HUES64 (cell line): ENCODE data around the gene NXN.
"Not testable (repeated sequence)": the region's sequence is repeated elsewhere in the genome, so short reads cannot be mapped to it uniquely, and the experiment has no call there.

Experiments
- H3K27ac ChIP-seq: 2 replicates; pipeline ENCODE4 v1.7.0; 2013; ENCODE audit warnings: low read depth, low read length, inconsistent platforms
- H3K27me3 ChIP-seq: 2 replicates; pipeline ENCODE4 v1.6.1; 2013; ENCODE audit warnings: mild to moderate bottlenecking, low read length; ENCODE audit not compliant: insufficient read depth
- H3K36me3 ChIP-seq: 2 replicates; pipeline ENCODE4 v1.6.1; 2013; ENCODE audit warnings: mild to moderate bottlenecking, low read length; ENCODE audit not compliant: insufficient read depth
- H3K4me1 ChIP-seq: 2 replicates; pipeline ENCODE4 v1.6.1; 2013; ENCODE audit warnings: mild to moderate bottlenecking, low read length, moderate library complexity; ENCODE audit not compliant: insufficient read depth
- H3K4me3 ChIP-seq: 2 replicates; pipeline ENCODE4 v1.5.1; 2013; ENCODE audit warnings: mild to moderate bottlenecking, low read length, moderate library complexity
- H3K9ac ChIP-seq: 2 replicates; pipeline ENCODE4 v1.6.1; 2013; ENCODE audit warnings: mild to moderate bottlenecking, low read depth, low read length
- H3K9me3 ChIP-seq: 2 replicates; pipeline ENCODE4 v1.6.1; 2013; ENCODE audit warnings: low read depth, low read length; ENCODE audit not compliant: insufficient read depth
- WGBS: fragments of 150-250, 120-280 bp; methylation state at CpG from one replicate; pipeline ENCODE4 v1.1.7; 2013; ENCODE audit warnings: missing lambda C conversion rate; 5-methylcytosine and 5-hydroxymethylcytosine counted together

Gene NXN

DNA sequence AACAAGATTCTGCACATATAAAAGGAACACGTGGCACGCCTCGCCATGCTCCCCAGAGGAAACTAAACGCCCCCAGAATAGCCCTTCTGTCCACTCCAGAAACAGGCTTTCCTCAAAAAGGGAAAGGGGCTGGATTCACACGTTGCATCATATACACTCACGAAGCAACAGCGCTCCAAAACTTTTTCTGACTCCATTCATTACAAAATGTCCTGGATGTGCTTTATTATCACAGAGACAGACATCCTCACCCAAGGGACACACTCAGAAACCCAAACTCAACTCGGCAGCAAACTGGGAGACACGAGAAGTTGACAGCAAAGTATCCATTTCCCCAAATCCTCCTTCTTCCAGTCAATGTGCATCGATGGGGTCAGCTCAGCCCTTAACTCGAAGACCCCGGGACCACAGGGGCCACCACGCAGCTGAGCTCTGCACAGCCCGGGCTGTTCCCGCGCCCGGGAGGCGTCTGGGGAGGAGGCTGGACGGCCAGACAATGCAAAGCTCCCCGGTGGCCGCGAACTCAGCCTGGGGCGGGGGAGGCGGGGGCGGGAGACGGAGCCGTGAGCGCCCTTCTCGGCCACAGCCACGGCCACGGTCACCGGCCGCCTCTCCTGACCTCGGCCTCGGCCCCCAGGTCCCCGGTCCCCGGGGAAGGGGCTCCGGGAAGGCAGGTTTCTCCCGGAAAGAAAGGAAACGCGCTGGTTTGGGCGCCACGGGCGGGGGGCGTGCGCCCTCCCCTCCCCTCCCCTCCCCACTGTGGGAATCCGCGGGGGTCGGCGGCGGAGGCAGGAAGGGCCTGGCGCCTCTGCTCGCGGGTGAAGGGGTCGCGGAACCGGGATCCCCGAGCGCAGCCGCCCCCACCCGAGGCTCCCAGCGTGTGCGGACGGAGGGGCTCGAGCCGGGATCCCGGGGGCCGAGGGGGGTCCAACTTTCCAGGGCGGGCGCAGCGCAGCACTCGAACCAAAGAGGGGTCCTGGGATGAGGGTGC is 1.2 kb downstream of the NXN start:
- Histone ChIP-seq H3K9me3 (no peaks in the 10 kb centered on the region), H3K4me1 (peaks cover 29% of the 10 kb centered on the region), H3K4me3 (peak overlapping the region; percentile 77), H3K9ac (peak overlapping the region; percentile 88), H3K36me3 (no peaks in the 10 kb centered on the region), H3K27ac (peak overlapping the region; percentile 81; the same call in 1 of the 2 replicates), H3K27me3 (no peaks in the 10 kb centered on the region)
- WGBS, result under 1% methylated on average over 65 of the region's 72 CpGs

GRCh38 chr17:977166-977565 is 2.4 kb downstream of the NXN start:
- Histone ChIP-seq H3K27ac (no peak overlapping the region), H3K9me3 (no peaks in the 10 kb centered on the region), H3K4me3 (peak overlapping the region; percentile 77), H3K4me1 (peaks cover 29% of the 10 kb centered on the region), H3K9ac (peak overlapping the region; percentile 88; the same call in 1 of the 2 replicates), H3K36me3 (no peaks in the 10 kb centered on the region), H3K27me3 (no peaks in the 10 kb centered on the region)
- 30% methylated on average over 6 of the region's 6 CpGs for WGBS

DNA sequence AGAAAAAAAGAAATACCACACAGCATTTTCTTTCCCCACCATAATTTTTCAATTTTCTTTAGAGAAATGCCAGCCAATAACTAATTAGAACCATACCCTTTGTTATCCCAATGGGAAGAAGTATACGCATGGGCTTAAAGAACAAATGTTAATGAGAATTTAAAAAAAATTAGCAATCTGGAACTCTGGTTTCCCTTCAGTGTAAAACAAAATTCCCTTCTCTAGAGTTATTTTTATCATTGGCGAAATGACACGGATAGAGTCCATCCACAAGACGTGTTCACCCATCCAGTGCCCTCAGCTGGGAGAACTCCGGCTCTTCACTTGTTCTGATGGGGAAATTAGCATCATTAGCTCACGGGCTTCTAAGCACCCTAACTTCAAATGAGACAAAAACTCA is 3.3 kb downstream of the NXN start:
- peaks cover 29% of the 10 kb centered on the region for H3K4me1 ChIP-seq
- 89% methylated on average over 5 of the region's 6 CpGs for WGBS
- no peak overlapping the region for H3K4me3 ChIP-seq

GRCh38 chr17:975371-975915 is 4.1 kb downstream of the NXN start:
- Histone ChIP-seq H3K27ac (no peak overlapping the region), H3K9me3 (no peaks in the 10 kb centered on the region), H3K4me3 (no peak overlapping the region), H3K4me1 (peaks cover 33% of the 10 kb centered on the region), H3K36me3 (no peaks in the 10 kb centered on the region), H3K9ac (no peak overlapping the region), H3K27me3 (no peaks in the 10 kb centered on the region)
- WGBS, result 81% methylated on average over 5 of the region's 5 CpGs

More for the DNA sequence above, 3.3 kb downstream of the NXN start:
- Histone ChIP-seq H3K27ac (no peak overlapping the region), H3K36me3 (no peaks in the 10 kb centered on the region), H3K27me3 (no peaks in the 10 kb centered on the region), H3K9me3 (no peaks in the 10 kb centered on the region), H3K9ac (no peak overlapping the region)

DNA sequence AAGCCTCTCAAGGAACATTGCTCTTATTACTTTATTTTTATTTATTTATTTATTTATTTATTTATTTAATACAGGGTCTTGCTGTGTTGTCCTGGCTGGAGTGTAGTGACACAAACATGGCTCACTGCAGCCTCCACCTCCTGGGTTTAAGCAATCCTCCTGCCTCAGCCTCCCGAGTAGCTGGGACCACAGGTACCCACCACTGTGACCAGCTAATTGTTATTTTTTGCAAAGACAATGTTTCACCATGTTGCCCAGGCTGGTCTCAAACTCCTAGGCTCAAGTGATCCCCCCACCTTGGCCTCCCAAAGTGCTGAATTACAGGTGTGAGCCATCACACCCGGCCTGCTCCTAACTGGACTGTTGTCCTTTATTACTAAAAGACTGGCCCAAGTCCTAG is 4.8 kb downstream of the NXN start:
- H3K9me3 ChIP-seq, H3K27me3 ChIP-seq, H3K9ac ChIP-seq, H3K4me3 ChIP-seq, H3K27ac ChIP-seq, H3K36me3 ChIP-seq: not testable (repeated sequence)
- peaks cover 37% of the 10 kb centered on the region for H3K4me1 ChIP-seq
- 90% methylated on average over 2 of the region's 2 CpGs for WGBS

GRCh38 chr17:973053-973452 is 6.5 kb downstream of the NXN start:
- no peaks in the 10 kb centered on the region for H3K27me3 ChIP-seq
- no peaks in the 10 kb centered on the region for H3K9me3 ChIP-seq
- no peak overlapping the region for H3K9ac ChIP-seq
- H3K4me3 ChIP-seq, result no peak overlapping the region
- peaks cover 48% of the 10 kb centered on the region for H3K4me1 ChIP-seq
- no peaks in the 10 kb centered on the region for H3K36me3 ChIP-seq
- WGBS, result 88% methylated on average over 12 of the region's 12 CpGs
- H3K27ac ChIP-seq, result no peak overlapping the region

DNA sequence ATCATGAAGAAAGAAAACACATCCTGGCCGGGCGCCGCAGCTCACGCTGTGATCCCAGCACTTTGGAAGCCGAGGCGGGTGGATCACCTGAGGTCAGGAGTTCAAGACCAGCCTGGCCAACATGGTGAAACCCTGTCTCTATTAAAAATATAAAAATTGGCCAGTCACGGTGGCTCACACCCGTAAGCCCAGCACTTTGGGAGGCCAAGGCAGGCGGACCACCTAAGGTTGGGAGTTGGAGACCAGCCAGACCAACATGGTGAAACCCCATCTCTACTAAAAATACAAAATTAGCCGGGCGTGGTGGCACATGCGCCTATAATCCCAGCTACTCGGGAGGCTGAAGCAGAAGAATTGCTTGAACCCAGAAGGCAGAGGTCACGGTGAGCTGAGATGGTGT is 7.7 kb downstream of the NXN start:
- peaks cover 43% of the 10 kb centered on the region for H3K4me1 ChIP-seq
- not testable (repeated sequence) for H3K9me3 ChIP-seq, H3K27ac ChIP-seq, H3K27me3 ChIP-seq, H3K9ac ChIP-seq, H3K4me3 ChIP-seq, H3K36me3 ChIP-seq
- 94% methylated on average over 14 of the region's 14 CpGs for WGBS

- Histone ChIP-seq H3K27ac (peak overlapping the region; percentile 65), H3K36me3 (no peaks in the 10 kb centered on the region), H3K9ac (no peak overlapping the region), H3K27me3 (no peaks in the 10 kb centered on the region), H3K9me3 (no peaks in the 10 kb centered on the region), H3K4me1 (peaks cover 33% of the 10 kb centered on the region), H3K4me3 (no peak overlapping the region)
- WGBS, result 69% methylated on average over 8 of the region's 9 CpGs
Observed at GRCh38 chr17:970364-970763, 9.2 kb downstream of the NXN start.

DNA sequence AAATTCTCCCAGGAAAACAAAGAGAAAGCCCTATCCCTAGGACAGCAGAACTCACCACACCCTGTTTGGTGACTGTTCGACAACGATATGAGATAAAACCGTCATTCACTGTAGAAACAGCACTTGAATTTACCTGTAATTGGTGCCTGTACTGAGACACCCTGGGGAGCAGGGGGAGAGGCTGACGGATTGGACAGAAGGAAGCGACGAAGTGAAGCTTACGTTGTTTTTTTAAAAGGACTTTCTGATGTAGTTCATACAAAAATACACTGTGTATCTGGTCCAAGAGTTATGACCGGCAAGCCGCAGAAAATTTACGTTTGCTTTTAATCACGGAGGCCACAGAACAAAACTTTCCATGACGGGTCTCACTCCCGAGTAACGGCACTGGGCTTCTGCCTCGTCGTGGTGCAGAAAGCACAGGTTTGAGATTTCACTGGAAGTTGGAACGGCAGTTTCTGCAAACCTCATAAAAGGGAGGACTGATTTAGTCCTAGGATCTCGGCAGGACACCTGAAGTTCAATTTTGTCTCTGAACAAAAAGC is 9.7 kb downstream of the NXN start:
- Histone ChIP-seq H3K27me3 (no peaks in the 10 kb centered on the region), H3K4me3 (peak overlapping the region; percentile 12; the same call in 1 of the 2 replicates), H3K9ac (peak overlapping the region; percentile 27; the same call in 1 of the 2 replicates), H3K9me3 (no peaks in the 10 kb centered on the region), H3K36me3 (no peaks in the 10 kb centered on the region), H3K4me1 (peaks cover 35% of the 10 kb centered on the region), H3K27ac (peak overlapping the region; percentile 65)
- 81% methylated on average over 18 of the region's 18 CpGs for WGBS

DNA sequence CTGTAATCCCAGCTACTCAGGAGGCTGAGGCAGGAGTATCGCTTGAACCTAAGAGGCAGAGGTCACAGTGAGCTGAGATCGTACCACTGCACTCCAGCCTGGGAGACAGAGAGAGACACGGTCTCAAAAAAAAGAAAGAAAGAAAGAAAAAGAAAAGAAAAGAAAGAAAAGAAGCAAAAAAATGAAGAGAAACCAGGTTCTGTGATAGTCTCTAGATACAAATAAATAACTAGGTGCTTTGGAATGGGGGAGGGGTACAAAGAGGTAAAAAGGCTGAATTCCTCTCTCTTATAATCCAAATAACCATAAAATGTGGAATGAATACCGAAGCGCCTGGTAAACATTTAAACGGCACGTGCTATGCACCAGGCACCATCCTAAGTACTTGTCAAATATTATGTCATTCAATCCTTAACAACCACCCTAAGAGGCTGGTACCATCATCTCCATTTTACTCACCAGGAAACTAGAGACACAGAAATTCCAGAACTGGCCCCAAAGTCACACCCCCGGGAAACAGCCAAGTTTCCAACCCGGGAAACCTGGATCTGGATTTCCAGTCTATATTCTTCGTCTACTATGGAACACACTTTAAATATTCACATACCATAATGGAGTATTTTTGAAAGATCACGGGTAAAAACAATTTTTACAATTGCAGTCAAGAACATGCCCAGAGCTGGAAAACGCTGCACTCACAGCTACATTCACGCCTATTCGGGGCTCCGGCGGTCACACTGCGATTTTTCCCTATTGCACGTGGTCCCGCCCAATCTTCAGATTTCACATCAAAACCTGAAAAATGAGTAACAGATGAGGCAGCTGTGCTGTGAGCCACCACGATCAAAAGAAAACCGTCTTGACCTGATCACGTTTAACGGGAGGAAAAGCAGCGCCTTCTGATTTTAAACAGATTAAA is 10.5 kb downstream of the NXN start:
- Histone ChIP-seq H3K4me3 (no peak overlapping the region), H3K27me3 (no peaks in the 10 kb centered on the region), H3K4me1 (peaks cover 43% of the 10 kb centered on the region), H3K9me3 (no peaks in the 10 kb centered on the region), H3K36me3 (no peaks in the 10 kb centered on the region), H3K27ac (no peak overlapping the region), H3K9ac (no peak overlapping the region)
- 92% methylated on average over 24 of the region's 24 CpGs for WGBS
